IMR-90 (cell line): Measurements from ENCODE around the gene VSX2. TPM values are rescaled to one million over a fixed set of nuclear protein-coding genes. Genes with fewer than 3 reads are reported as not detected.

Experiments used
- ATAC-seq: fragments of 200-7000 bp; cut with Tn5 transposase; 2 replicates; pipeline ENCODE4 v1.9.1; 2020; ENCODE audit warnings: low read depth, mild to moderate bottlenecking, moderate library complexity
- BruUV-seq: library from RNA; stranded (reverse); fragments of 400-500 nt; replicated peaks from 2 replicates; lab custom pipeline; 2021; lab: Mats Ljungman, UMichigan
- CTCF ChIA-PET: fragments of 300-600 bp; formaldehyde crosslinking; extraction: SDS; loops from one replicate; lab custom pipeline; 2021; ENCODE audit warnings: antibody characterized with exemption; lab: Yijun Ruan, JAX
- POLR2A ChIA-PET: fragments of 300-600 bp; sonication (Branson Sonifier 250); formaldehyde crosslinking; loops from one replicate; lab custom pipeline; 2022; ENCODE audit warnings: antibody characterized with exemption; ENCODE audit not compliant: unreplicated experiment; lab: Charles Lee
- DNase-seq: peaks from one replicate; pipeline ENCODE4 v3.0.0; 2013
- H2AFZ ChIP-seq: replicated peaks from 2 replicates; pipeline ENCODE3; 2013; ENCODE audit warnings: low read length, mild to moderate bottlenecking; ENCODE audit not compliant: poor library complexity
- H2AK5ac ChIP-seq: 2 replicates; pipeline ENCODE4 v1.6.1; 2013; ENCODE audit warnings: low read depth, low read length, inconsistent platforms
- H2AK9ac ChIP-seq: replicated peaks from 2 replicates; pipeline ENCODE3; 2013; ENCODE audit warnings: mild to moderate bottlenecking, low read depth, low read length, moderate library complexity; ENCODE audit not compliant: poor library complexity
- H2BK120ac ChIP-seq: 2 replicates; pipeline ENCODE4 v1.6.1; 2013; ENCODE audit warnings: low read depth, low read length, inconsistent platforms
- H2BK15ac ChIP-seq: 3 replicates; pipeline ENCODE4 v1.6.1; 2013; ENCODE audit warnings: low read depth, low read length, inconsistent platforms
- H2BK20ac ChIP-seq: 2 replicates; pipeline ENCODE4 v1.6.1; 2013; ENCODE audit warnings: low read depth, mild to moderate bottlenecking, inconsistent platforms, low read length, moderate library complexity
- H2BK5ac ChIP-seq: 2 replicates; pipeline ENCODE4 v1.6.1; 2013; ENCODE audit warnings: mild to moderate bottlenecking, low read depth, low read length, inconsistent platforms; ENCODE audit not compliant: poor library complexity, severe bottlenecking
- H3K14ac ChIP-seq: replicated peaks from 2 replicates; pipeline ENCODE4 v1.6.1; 2013; ENCODE audit warnings: low read depth, low read length, inconsistent platforms
- H3K18ac ChIP-seq: 2 replicates; pipeline ENCODE4 v1.6.1; 2013; ENCODE audit warnings: low read depth, low read length, control low read depth
- H3K23ac ChIP-seq: 2 replicates; pipeline ENCODE4 v1.6.1; 2013; ENCODE audit warnings: low read depth, low read length, inconsistent platforms
- H3K27ac ChIP-seq: 2 replicates; pipeline ENCODE4 v1.5.1; 2013; ENCODE audit warnings: mild to moderate bottlenecking, control low read depth, low read length; ENCODE audit not compliant: insufficient read depth
- H3K27me3 ChIP-seq: 2 replicates; pipeline ENCODE4 v1.6.1; 2013; ENCODE audit warnings: low read length; ENCODE audit not compliant: control insufficient read depth, insufficient read depth
- H3K36me3 ChIP-seq: 2 replicates; pipeline ENCODE4 v1.6.1; 2013; ENCODE audit warnings: low read length, mixed read lengths; ENCODE audit not compliant: control insufficient read depth, insufficient read depth
- H3K4ac ChIP-seq: 2 replicates; pipeline ENCODE4 v1.6.1; 2013; ENCODE audit warnings: low read depth, low read length, inconsistent platforms
- H3K4me1 ChIP-seq: 2 replicates; pipeline ENCODE4 v1.6.1; 2013; ENCODE audit warnings: low read length, mixed read lengths; ENCODE audit not compliant: control insufficient read depth, insufficient read depth
- H3K4me2 ChIP-seq: 2 replicates; pipeline ENCODE4 v1.6.1; 2013; ENCODE audit warnings: low read depth, mild to moderate bottlenecking, control low read depth, low read length, moderate library complexity
- H3K4me3 ChIP-seq: 2 replicates; pipeline ENCODE4 v1.5.1; 2013; ENCODE audit warnings: low read depth, mild to moderate bottlenecking, control low read depth, low read length, moderate library complexity; ENCODE audit not compliant: insufficient read depth
- H3K56ac ChIP-seq: 2 replicates; pipeline ENCODE4 v1.6.1; 2013; ENCODE audit warnings: low read length, inconsistent platforms; ENCODE audit not compliant: insufficient read depth; ENCODE audit errors: extremely low read depth
- H3K79me1 ChIP-seq, 2 experiments: 2 replicates each; pipeline ENCODE4 v1.6.1; 2013; ENCODE audit warnings: low read length in 2 of 2, inconsistent platforms in 1 of 2, low read depth in 1 of 2
- H3K9ac ChIP-seq: 2 replicates; pipeline ENCODE4 v1.6.1; 2013; ENCODE audit warnings: low read depth, low read length, control low read depth
- H3K9me1 ChIP-seq: 2 replicates; pipeline ENCODE4 v1.6.1; 2013; ENCODE audit warnings: low read length, inconsistent platforms; ENCODE audit not compliant: insufficient read depth
- H3K9me3 ChIP-seq: 2 replicates; pipeline ENCODE4 v1.6.1; 2013; ENCODE audit warnings: low read length; ENCODE audit not compliant: control insufficient read depth, insufficient read depth
- H4K20me1 ChIP-seq: 2 replicates; pipeline ENCODE4 v1.6.1; 2013; ENCODE audit warnings: low read length, inconsistent platforms; ENCODE audit not compliant: insufficient read depth
- H4K5ac ChIP-seq: 2 replicates; pipeline ENCODE4 v1.6.1; 2013; ENCODE audit warnings: mild to moderate bottlenecking, low read depth, low read length, control low read depth
- H4K8ac ChIP-seq, 2 experiments: 2 replicates each; pipeline ENCODE4 v1.6.1; 2013; ENCODE audit warnings: low read depth in 2 of 2, low read length in 2 of 2, control low read depth in 1 of 2, inconsistent platforms in 1 of 2
- H4K91ac ChIP-seq: 2 replicates; pipeline ENCODE4 v1.6.1; 2013; ENCODE audit warnings: low read depth, low read length, inconsistent platforms; ENCODE audit not compliant: insufficient read depth
- BHLHE40 ChIP-seq: fragments of 150-350 bp; IDR thresholded peaks from 2 replicates; pipeline ENCODE4 v1.6.1; 2016; ENCODE audit warnings: mild to moderate bottlenecking, low read depth, low read length
- CEBPB ChIP-seq: IDR thresholded peaks from 2 replicates; pipeline ENCODE4 v1.6.1; 2012; ENCODE audit warnings: low read depth, low read length, improper control_type of control experiment
- CHD1 ChIP-seq: IDR thresholded peaks from 2 replicates; pipeline ENCODE4 v1.6.1; 2012; ENCODE audit warnings: low read depth, low read length, improper control_type of control experiment
- CTCF ChIP-seq: conservative IDR thresholded peaks from 2 replicates; pipeline ENCODE4 v1.5.1; 2012; ENCODE audit warnings: mild to moderate bottlenecking, low read depth, low read length, improper control_type of control experiment
- ELK1 ChIP-seq: fragments of 150-350 bp; IDR thresholded peaks from 2 replicates; pipeline ENCODE4 v1.6.1; 2016; ENCODE audit warnings: low read depth, mild to moderate bottlenecking, low read length, moderate library complexity, borderline replicate concordance
- FOS ChIP-seq: fragments of 150-350 bp; IDR thresholded peaks from 2 replicates; pipeline ENCODE4 v1.6.1; 2016; ENCODE audit warnings: low read depth, low read length
- MAFK ChIP-seq: IDR thresholded peaks from 2 replicates; pipeline ENCODE4 v1.6.1; 2012; ENCODE audit warnings: low read depth, low read length, improper control_type of control experiment
- MAZ ChIP-seq: IDR thresholded peaks from 2 replicates; pipeline ENCODE4 v1.6.1; 2012; ENCODE audit warnings: low read depth, mild to moderate bottlenecking, low read length, improper control_type of control experiment, moderate library complexity, borderline replicate concordance
- MXI1 ChIP-seq: IDR thresholded peaks from 2 replicates; pipeline ENCODE4 v1.6.1; 2012; ENCODE audit warnings: low read depth, mild to moderate bottlenecking, low read length, moderate library complexity, borderline replicate concordance
- NFE2L2 ChIP-seq: fragments of 150-350 bp; IDR thresholded peaks from 2 replicates; pipeline ENCODE4 v1.6.1; 2016; ENCODE audit warnings: low read depth, mild to moderate bottlenecking, low read length
- POLR2A ChIP-seq: IDR thresholded peaks from 2 replicates; pipeline ENCODE4 v1.6.1; 2012; ENCODE audit warnings: mild to moderate bottlenecking, low read depth, low read length
- RAD21 ChIP-seq: IDR thresholded peaks from 2 replicates; pipeline ENCODE4 v1.6.1; 2012; ENCODE audit warnings: low read length, improper control_type of control experiment
- RCOR1 ChIP-seq: IDR thresholded peaks from 2 replicates; pipeline ENCODE4 v1.6.1; 2012; ENCODE audit warnings: mild to moderate bottlenecking, low read length, improper control_type of control experiment; ENCODE audit not compliant: insufficient replicate concordance
- RFX5 ChIP-seq: IDR thresholded peaks from 2 replicates; pipeline ENCODE4 v1.8.0; 2012; ENCODE audit warnings: low read depth, mild to moderate bottlenecking, low read length, moderate library complexity
- SMC3 ChIP-seq: fragments of 150-350 bp; IDR thresholded peaks from 2 replicates; pipeline ENCODE4 v1.6.1; 2016; ENCODE audit warnings: low read depth, mild to moderate bottlenecking, antibody characterized with exemption, low read length, moderate library complexity
- USF2 ChIP-seq: fragments of 150-350 bp; IDR thresholded peaks from 2 replicates; pipeline ENCODE4 v1.6.1; 2017; ENCODE audit warnings: mild to moderate bottlenecking, antibody characterized with exemption, low read length, low read depth
- WGBS, 2 experiments: methylation state at CpG; one replicate each; pipeline versions ENCODE4 v1.1.5 to v1.1.7; 2013; ENCODE audit warnings: missing lambda C conversion rate in 2 of 2; ENCODE audit not compliant: insufficient read length in 1 of 2; ENCODE audit errors: extremely low coverage in 2 of 2; 5-methylcytosine and 5-hydroxymethylcytosine counted together
- dilution Hi-C: fragments of 300-500 bp; cut with HindIII; formaldehyde crosslinking; loops from one replicate; pipeline ENCODE4 v1.14.3; 2018; ENCODE audit warnings: low sequenced_read_pairs; ENCODE audit not compliant: unreplicated experiment
- in situ Hi-C: fragments of 300-500 bp; cut with MboI; formaldehyde crosslinking; loops from 3 replicates; pipeline ENCODE4 v1.14.3; 2019; ENCODE audit warnings: low sequenced_read_pairs, inconsistent platforms, mixed read lengths
- intact Hi-C: fragments of 100-400 bp; cut with micrococcal nuclease; formaldehyde crosslinking; loops from 2 replicates; pipeline ENCODE4 v1.10.0; 2022
- polyA plus RNA-seq, 3 experiments: library from polyadenylated mRNA; depleted of rRNA; stranded (reverse); fragments of >200 nt; gene quantifications; 2 replicates each; pipeline ENCODE4 v1.2.3, GENCODE V29; 2012; ENCODE audit warnings: low replicate concordance in 1 of 3
- total RNA-seq: library from RNA; depleted of rRNA; stranded (reverse); fragments of >200 nt; gene quantifications from 2 replicates; pipeline ENCODE4 v1.2.3, GENCODE V29; 2012

Gene VSX2
- total and polyA plus RNA-seq, 2 of the 4 experiments (the other 2 are of a cell fraction), result not detected

GRCh38 chr14:74245292-74245691 lies 6.0 kb downstream of the VSX2 start:
- TF ChIP-seq RFX5, result no peak
- TF ChIP-seq NFE2L2, result no peak
- TF ChIP-seq MXI1, result no peak
- TF ChIP-seq CTCF, result no peak
- TF ChIP-seq ELK1, result no peak
- no peak for TF ChIP-seq CHD1
- TF ChIP-seq RCOR1, result no peak
- TF ChIP-seq USF2, result no peak
- no peak for TF ChIP-seq MAZ
- no peak for TF ChIP-seq BHLHE40
- TF ChIP-seq CEBPB, result no peak
- no peak for TF ChIP-seq RAD21
- TF ChIP-seq SMC3, result no peak
- no peak for TF ChIP-seq MAFK
- no peak for TF ChIP-seq FOS
- no peak for TF ChIP-seq POLR2A
- Histone ChIP-seq H3K18ac (no peak overlapping the region), H3K9ac (no peak overlapping the region), H3K4ac (no peak overlapping the region), H3K36me3 (no peaks in the 10 kb centered on the region), H4K91ac (no peak overlapping the region), H3K9me1 (no peaks in the 10 kb centered on the region), H2BK5ac (no peak overlapping the region), H3K27me3 (peaks cover 89% of the 10 kb centered on the region), H4K5ac (no peak overlapping the region), H2AK9ac (no peak overlapping the region), H3K23ac (no peak overlapping the region), H2AK5ac (no peak overlapping the region), H3K14ac (no peak overlapping the region), H3K4me3 (no peak overlapping the region), H2BK15ac (no peak overlapping the region), H3K9me3 (peaks cover 5% of the 10 kb centered on the region; the same call in 1 of the 2 replicates), H2BK120ac (no peak overlapping the region), H3K4me2 (no peak overlapping the region), H3K56ac (no peak overlapping the region), H3K27ac (no peak overlapping the region), H4K20me1 (peaks cover 26% of the 10 kb centered on the region), H3K4me1 (no peaks in the 10 kb centered on the region), H2BK20ac (no peak overlapping the region), H4K8ac (no peak overlapping the region), H3K79me1 (no peaks in the 10 kb centered on the region), H2AFZ (no peak overlapping the region)
- intact Hi-C loops, result no loop called here
- no TSS peak for BruUV-seq
- dilution Hi-C loops, result no loop called here
- WGBS, 2 experiments, result 30% methylated on average over 2 of the region's 7 CpGs; no CpG with 5 or more reads in 1 of the 2 experiments
- ChIA-PET CTCF (interaction anchor here (1.1 kb wide), 1 partner anchor 12 kb away, joined by 4 read pairs; no protein-coding TSS in a partner anchor), POLR2A (no interaction called here)
- in situ Hi-C loops, result no loop called here
- ATAC-seq, result no peak
- no peak for DNase-seq
